HCT116 (cell line): ENCODE measurements around the gene ARHGEF39. TPM values are rescaled to one million over a fixed set of nuclear protein-coding genes. Genes with fewer than 3 reads are reported as not detected.

Experiments used
- ATAC-seq: fragments of 200-7000 bp; cut with Tn5 transposase; 2 replicates; pipeline ENCODE4 v1.9.1; 2020; ENCODE audit warnings: mild to moderate bottlenecking, moderate library complexity
- BruUV-seq: library from RNA; stranded (reverse); fragments of 400-500 nt; replicated peaks from 2 replicates; lab custom pipeline; 2021; lab: Mats Ljungman, UMichigan
- CTCF ChIA-PET: fragments of 300-600 bp; sonication (Branson Sonifier 250); formaldehyde crosslinking; loops from one replicate; lab custom pipeline; 2021; ENCODE audit warnings: antibody characterized with exemption; lab: Charles Lee
- POLR2A ChIA-PET: fragments of 300-600, 350-600 bp; sonication (Branson Sonifier 250); formaldehyde crosslinking; loops from one replicate; lab custom pipeline; 2021; ENCODE audit warnings: antibody characterized with exemption; lab: Charles Lee
- RAD21 ChIA-PET, 2 experiments: fragments of 300-600 bp; sonication (Branson Sonifier 250); formaldehyde crosslinking; loops; one replicate each; lab custom pipeline; 2023; ENCODE audit warnings: low total read pairs in 2 of 2; ENCODE audit not compliant: uncharacterized antibody in 2 of 2, unreplicated experiment in 2 of 2, low non-redundant PET in 1 of 2; lab: Charles Lee
- DNase-seq: peaks from one replicate; pipeline ENCODE4 v3.0.0-alpha.2; 2010; ENCODE audit warnings: low read depth, low spot score
- H2AFZ ChIP-seq: fragments of 200-600 bp; shearing (Covaris generic), sonication (generic); 2 replicates; pipeline ENCODE4 v1.6.1; 2017; ENCODE audit warnings: low read depth, mixed run types, mixed read lengths, antibody characterized with exemption, low read length; ENCODE audit not compliant: poor library complexity, severe bottlenecking
- H3K27ac ChIP-seq: 2 replicates; pipeline ENCODE4 v1.5.1; 2012; ENCODE audit warnings: low read depth, low read length
- H3K27me3 ChIP-seq: fragments of 200-600 bp; sonication (generic); 2 replicates; pipeline ENCODE4 v1.6.1; 2016; ENCODE audit warnings: mixed run types, low read length, mixed read lengths; ENCODE audit not compliant: insufficient read depth
- H3K36me3 ChIP-seq, 2 experiments: fragments of 200-500 bp in 1 of 2; fragments of 200-600 bp in 1 of 2; sonication (Bioruptor generic) in 1 of 2; sonication (generic) in 1 of 2; 2 replicates each; pipeline versions ENCODE4 v1.5.1 to v1.6.1; 2014 to 2016; ENCODE audit warnings: low read length in 2 of 2, inconsistent platforms in 1 of 2, mixed read lengths in 1 of 2, mixed run types in 1 of 2; ENCODE audit not compliant: insufficient read depth in 2 of 2, control insufficient read depth in 1 of 2
- H3K4me1 ChIP-seq, 2 experiments: fragments of 200-600 bp in 1 of 2; sonication (generic) in 1 of 2; 2 replicates each; pipeline versions ENCODE4 v1.5.1 to v1.6.1; 2012 to 2017; ENCODE audit warnings: low read length in 2 of 2, inconsistent platforms in 1 of 2, mild to moderate bottlenecking in 1 of 2, mixed read lengths in 1 of 2, mixed run types in 1 of 2, moderate library complexity in 1 of 2; ENCODE audit not compliant: insufficient read depth in 2 of 2, control insufficient read depth in 1 of 2
- H3K4me2 ChIP-seq: fragments of 200-600 bp; sonication (generic); 2 replicates; pipeline ENCODE4 v1.6.1; 2017; ENCODE audit warnings: mixed run types, low read length, mixed read lengths
- H3K4me3 ChIP-seq, 2 experiments: fragments of 200-600 bp in 1 of 2; sonication (generic) in 1 of 2; replicated peaks in 1 of 2; 2 replicates each; pipeline ENCODE4 v1.5.1; 2011 to 2016; ENCODE audit warnings: low read length in 2 of 2, control low read depth in 1 of 2, low read depth in 1 of 2, mild to moderate bottlenecking in 1 of 2, mixed read lengths in 1 of 2, mixed run types in 1 of 2
- H3K79me2 ChIP-seq: fragments of 200-600 bp; sonication (generic); 2 replicates; pipeline ENCODE4 v1.6.1; 2017; ENCODE audit warnings: mild to moderate bottlenecking, mixed run types, low read length, moderate library complexity, mixed read lengths; ENCODE audit not compliant: insufficient read depth
- H3K9ac ChIP-seq: fragments of 200-600 bp; sonication (generic); 2 replicates; pipeline ENCODE4 v1.6.1; 2016; ENCODE audit warnings: low read length, mixed read lengths
- H3K9me2 ChIP-seq: fragments of 200-600 bp; sonication (generic), shearing (Covaris generic); 2 replicates; pipeline ENCODE4 v1.6.1; 2017; ENCODE audit warnings: mixed run types, mild to moderate bottlenecking, moderate library complexity; ENCODE audit not compliant: insufficient read depth
- H3K9me3 ChIP-seq, 2 experiments: fragments of 200-500 bp in 1 of 2; fragments of 200-600 bp in 1 of 2; sonication (Bioruptor generic) in 1 of 2; sonication (generic) in 1 of 2; 2 replicates each; pipeline ENCODE4 v1.6.1; 2014 to 2017; ENCODE audit warnings: low read length in 2 of 2, mixed read lengths in 2 of 2, inconsistent platforms in 1 of 2, low read depth in 1 of 2, mild to moderate bottlenecking in 1 of 2, mixed run types in 1 of 2, moderate library complexity in 1 of 2; ENCODE audit not compliant: control insufficient read depth in 1 of 2, insufficient read depth in 1 of 2
- H4K20me1 ChIP-seq: fragments of 200-600 bp; sonication (generic), shearing (Covaris generic); 2 replicates; pipeline ENCODE4 v1.6.1; 2017; ENCODE audit warnings: mixed run types, mild to moderate bottlenecking, moderate library complexity; ENCODE audit not compliant: insufficient read depth
- CBX3 ChIP-seq: IDR thresholded peaks from 2 replicates; pipeline ENCODE4 v1.6.1; 2012; ENCODE audit warnings: low read depth
- CEBPB ChIP-seq: IDR thresholded peaks from 2 replicates; pipeline ENCODE4 v1.6.1; 2012; ENCODE audit warnings: low read depth
- EGR1 ChIP-seq: IDR thresholded peaks from 2 replicates; pipeline ENCODE4 v1.6.1; 2012; ENCODE audit warnings: low read depth
- ELF1 ChIP-seq: IDR thresholded peaks from 2 replicates; pipeline ENCODE4 v1.6.1; 2012; ENCODE audit warnings: low read depth, borderline replicate concordance
- FOSL1 ChIP-seq: IDR thresholded peaks from 2 replicates; pipeline ENCODE4 v1.6.1; 2012; ENCODE audit warnings: low read depth
- JUND ChIP-seq: IDR thresholded peaks from 2 replicates; pipeline ENCODE4 v1.6.1; 2012
- POLR2A ChIP-seq: IDR thresholded peaks from 2 replicates; pipeline ENCODE4 v1.7.0; 2011; ENCODE audit warnings: borderline replicate concordance; ENCODE audit not compliant: insufficient read depth, insufficient read length; ENCODE audit errors: extremely low read depth
- POLR2AphosphoS5 ChIP-seq: IDR thresholded peaks from 2 replicates; pipeline ENCODE4 v1.6.1; 2011; ENCODE audit warnings: mild to moderate bottlenecking, low read depth, low read length, moderate library complexity
- RAD21 ChIP-seq: IDR thresholded peaks from 2 replicates; pipeline ENCODE4 v1.6.1; 2012; ENCODE audit warnings: low read depth, mild to moderate bottlenecking
- REST ChIP-seq: IDR thresholded peaks from 2 replicates; pipeline ENCODE4 v1.6.1; 2012; ENCODE audit warnings: low read depth
- SIN3A ChIP-seq: IDR thresholded peaks from 2 replicates; pipeline ENCODE4 v1.6.1; 2012; ENCODE audit warnings: low read depth
- SP1 ChIP-seq: IDR thresholded peaks from 2 replicates; pipeline ENCODE4 v1.6.1; 2012; ENCODE audit warnings: low read depth
- SRF ChIP-seq: IDR thresholded peaks from 2 replicates; pipeline ENCODE4 v1.6.1; 2012; ENCODE audit warnings: low read depth
- YY1 ChIP-seq: IDR thresholded peaks from 2 replicates; pipeline ENCODE4 v1.6.1; 2011; ENCODE audit warnings: low read length, low read depth, moderate library complexity, mild to moderate bottlenecking; ENCODE audit not compliant: insufficient replicate concordance; ENCODE audit errors: extremely low read depth
- ZBTB33 ChIP-seq: IDR thresholded peaks from 2 replicates; pipeline ENCODE4 v1.6.1; 2011; ENCODE audit warnings: mild to moderate bottlenecking, low read length, moderate library complexity; ENCODE audit not compliant: insufficient replicate concordance; ENCODE audit errors: extremely low read depth
- ZNF274 ChIP-seq: fragments of 200-500 bp; sonication (Bioruptor generic); IDR thresholded peaks from 2 replicates; pipeline ENCODE4 v1.6.1; 2014; ENCODE audit warnings: mild to moderate bottlenecking, low read depth, low read length, inconsistent platforms
- intact Hi-C: fragments of 100-400 bp; cut with micrococcal nuclease; formaldehyde crosslinking; loops from 2 replicates; pipeline ENCODE4 v1.10.0; 2022
- total RNA-seq: library from RNA; stranded (reverse); gene quantifications from one replicate; pipeline ENCODE4 v1.2.1, GENCODE V29; 2021; ENCODE audit not compliant: unreplicated experiment

ARHGEF39 gene
- total RNA-seq, 1 experiment from 2014 or later: 29.8 TPM

GRCh38 chr9:35628389-35628991 is 36.5 kb downstream of the ARHGEF39 start:
- POLR2A ChIA-PET: no interaction called here
- RAD21 ChIA-PET: no interaction called here
- Histone ChIP-seq H4K20me1 (no peaks in the 10 kb centered on the region), H3K79me2 (no peaks in the 10 kb centered on the region), H3K4me3 (no peak overlapping the region), H3K27me3 (no peaks in the 10 kb centered on the region), H3K9me2 (no peaks in the 10 kb centered on the region), H3K9ac (no peak overlapping the region), H3K9me3 (no peaks in the 10 kb centered on the region), H3K27ac (no peak overlapping the region), H3K4me2 (no peak overlapping the region), H2AFZ (no peak overlapping the region), H3K36me3 (no peaks in the 10 kb centered on the region), H3K4me1 (peaks cover 0 to 5% of the 10 kb centered on the region in 2 experiments; a peak in 1 of 4 replicates)
- no TSS peak for BruUV-seq
- CTCF ChIA-PET: interaction anchor here (0.8 to 2.1 kb wide), 2 partner anchors 17 to 128 kb away, joined by 4 to 12 read pairs; no protein-coding TSS in a partner anchor
- intact Hi-C loops: no loop called here
- no peak for DNase-seq
- ATAC-seq: no peak
- TF ChIP-seq JUND: no peak
- no peak for TF ChIP-seq YY1
- TF ChIP-seq ELF1: no peak
- TF ChIP-seq POLR2A: no peak
- TF ChIP-seq CEBPB: no peak
- no peak for TF ChIP-seq CBX3
- no peak for TF ChIP-seq FOSL1
- no peak for TF ChIP-seq RAD21

- no peak overlapping the region for H3K27ac ChIP-seq
- RAD21 ChIA-PET: no interaction called here
- peaks cover 0 to 5% of the 10 kb centered on the region in 2 experiments; a peak in 1 of 4 replicates for H3K4me1 ChIP-seq
- H3K36me3 ChIP-seq: no peaks in the 10 kb centered on the region
- TF ChIP-seq SIN3A (no peak), EGR1 (no peak), CBX3 (no peak), ZNF274 (no peak), FOSL1 (no peak), SRF (no peak), POLR2AphosphoS5 (no peak), ELF1 (no peak), REST (no peak), ZBTB33 (no peak), POLR2A (no peak), SP1 (no peak)
- ATAC-seq (no peak), DNase-seq (no peak)
- no peaks in the 10 kb centered on the region for H3K9me3 ChIP-seq
- H3K4me2 ChIP-seq: no peak overlapping the region
- no peaks in the 10 kb centered on the region for H3K79me2 ChIP-seq
- intact Hi-C loops: no loop called here
- H3K9ac ChIP-seq: no peak overlapping the region
- H3K9me2 ChIP-seq: no peaks in the 10 kb centered on the region
- no peaks in the 10 kb centered on the region for H4K20me1 ChIP-seq
- no TSS peak for BruUV-seq
- CTCF ChIA-PET: no interaction called here
- H3K4me3 ChIP-seq: no peak overlapping the region
- POLR2A ChIA-PET: no interaction called here
- H2AFZ ChIP-seq: no peak overlapping the region
- H3K27me3 ChIP-seq: no peaks in the 10 kb centered on the region
These were observed 37.4 kb downstream of the ARHGEF39 start for GRCh38 chr9:35627575-35627974.
